Measurements from ENCODE around the gene SIPA1L3.
A peak's percentile ranks its signal among the peaks of the same experiment; 100 is the strongest.

Gene SIPA1L3

DNA sequence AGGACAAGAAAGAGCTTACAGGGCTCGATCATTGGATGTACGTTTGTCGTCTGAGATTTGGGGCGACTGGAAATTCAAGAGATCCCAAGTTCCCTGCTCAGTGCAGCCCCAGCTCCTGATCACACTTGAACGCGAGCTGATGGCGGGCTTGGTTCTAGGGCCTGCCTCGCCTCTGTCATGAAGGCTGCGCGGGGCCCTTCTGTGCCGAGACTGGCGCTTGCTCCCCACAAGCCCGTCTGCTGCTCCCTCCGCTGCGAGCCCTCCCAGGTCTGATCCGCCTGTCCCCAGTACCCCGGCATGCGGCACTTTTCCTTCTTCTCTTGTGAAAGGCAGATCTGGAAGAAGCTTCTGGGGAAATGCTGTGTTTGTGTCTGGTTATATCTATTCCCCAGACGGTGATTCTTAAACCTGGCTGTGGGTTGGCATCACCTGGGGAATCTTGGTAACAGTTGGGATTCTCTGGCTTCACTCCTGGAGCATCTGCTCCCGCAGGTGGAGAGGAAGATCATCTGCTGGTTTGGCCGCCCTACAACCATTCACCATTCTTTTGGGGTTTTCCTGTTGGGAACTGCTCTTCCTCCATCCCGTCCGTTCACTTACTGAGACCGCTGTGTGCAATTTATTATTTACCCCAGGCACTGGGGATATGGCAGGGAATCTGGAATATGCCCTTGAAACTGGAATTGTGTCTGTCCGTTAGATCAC lies 43.6 kb downstream of the SIPA1L3 start:
- no peak for DNase-seq

DNA sequence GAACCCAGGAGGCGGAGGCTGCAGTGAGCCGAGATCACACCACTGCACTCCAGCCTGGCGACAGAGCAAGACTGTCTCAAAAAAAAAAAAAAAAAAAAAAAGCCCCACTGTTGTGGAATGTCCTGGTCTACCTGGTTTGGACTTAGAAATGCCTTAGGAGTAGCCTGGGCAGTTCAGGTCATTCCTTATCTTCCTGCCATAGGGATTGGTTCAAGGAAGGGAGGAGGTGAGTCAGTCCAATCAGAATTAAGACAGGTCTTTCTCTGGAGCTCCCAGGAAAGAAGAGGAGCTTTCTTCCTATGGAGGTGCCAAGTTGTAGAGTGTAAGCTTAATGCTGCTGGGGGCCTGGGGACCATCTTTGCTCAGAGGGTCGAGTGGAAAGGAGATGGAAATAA lies 44.8 kb downstream of the SIPA1L3 start:
- DNase-seq = no peak

DNA sequence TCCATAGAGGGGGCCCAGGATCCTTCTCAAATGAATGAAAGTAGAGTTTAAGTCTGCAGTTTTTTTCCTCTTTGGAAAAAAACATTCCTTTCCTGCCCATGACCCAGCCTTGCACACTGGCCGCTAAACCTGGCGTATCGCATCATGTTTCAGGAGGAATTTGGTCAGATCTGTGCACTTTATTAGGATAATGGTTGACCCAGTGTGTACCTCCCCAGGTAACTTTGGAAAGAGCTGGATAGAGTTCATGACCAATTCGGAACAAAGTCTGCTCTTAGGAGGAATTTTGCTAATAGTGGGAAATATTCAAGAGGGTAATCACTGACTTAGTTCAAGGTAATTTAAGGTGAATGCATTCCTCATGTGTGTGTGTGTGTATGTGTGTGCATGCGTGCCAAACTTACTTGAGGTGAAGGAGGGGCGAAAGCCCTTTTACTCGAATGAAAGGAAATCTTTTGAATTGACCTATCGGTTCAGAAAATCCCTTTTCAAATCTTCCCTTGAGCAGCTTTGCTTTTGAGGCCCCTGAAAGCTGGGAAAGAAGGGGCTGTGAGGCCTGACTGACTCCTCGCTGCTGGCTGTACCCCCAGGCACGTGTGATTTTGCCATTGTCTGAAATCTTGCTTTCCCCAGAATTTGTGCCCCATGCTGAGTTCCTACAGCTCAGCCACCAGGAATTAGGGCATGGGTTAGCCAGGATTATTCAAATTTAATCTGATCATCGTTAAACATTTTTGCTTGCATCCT lies 46.3 kb downstream of the SIPA1L3 start:
- no peak for DNase-seq

DNA sequence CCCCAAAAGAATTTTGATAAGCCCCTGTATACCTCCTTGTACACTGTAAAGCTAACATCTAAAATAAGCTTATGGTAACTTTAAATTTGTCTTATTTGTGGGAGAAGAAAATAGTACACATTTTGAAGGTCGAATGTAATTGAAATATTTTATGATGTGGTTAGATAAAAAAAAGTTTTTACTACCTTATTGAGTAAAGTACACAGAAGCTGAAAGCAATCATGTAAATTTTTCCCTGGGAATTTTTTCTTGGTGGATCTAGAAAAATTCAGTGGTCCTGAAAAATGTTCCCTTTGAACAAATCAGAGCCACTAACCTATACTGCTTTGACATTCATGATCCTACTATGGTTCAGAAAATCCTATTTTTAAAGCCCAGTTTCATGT lies 46.9 kb downstream of the SIPA1L3 start:
- no peak for DNase-seq

DNA sequence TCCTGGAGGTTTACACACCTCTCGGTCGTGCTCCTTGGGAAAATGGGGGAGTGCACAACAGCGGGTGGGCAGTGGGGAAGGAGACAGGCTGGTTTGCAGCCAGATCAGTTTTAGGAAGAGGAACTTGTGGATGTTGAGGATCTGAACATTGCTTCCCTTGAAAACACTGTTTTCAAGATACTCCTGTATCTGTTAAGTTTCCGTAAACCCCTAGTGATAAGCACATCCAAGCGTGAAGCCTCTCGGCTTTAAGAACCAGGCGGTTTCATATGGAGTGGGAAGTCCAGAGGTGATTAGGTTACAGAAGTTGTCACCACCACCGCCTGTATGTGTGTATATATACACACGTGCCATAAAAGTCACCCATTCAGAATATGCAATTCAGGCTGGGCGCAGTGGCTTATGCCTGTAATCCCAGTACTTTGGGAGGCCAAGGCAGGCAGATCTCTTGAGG lies 47.4 kb downstream of the SIPA1L3 start:
- DNase-seq = no peak

DNA sequence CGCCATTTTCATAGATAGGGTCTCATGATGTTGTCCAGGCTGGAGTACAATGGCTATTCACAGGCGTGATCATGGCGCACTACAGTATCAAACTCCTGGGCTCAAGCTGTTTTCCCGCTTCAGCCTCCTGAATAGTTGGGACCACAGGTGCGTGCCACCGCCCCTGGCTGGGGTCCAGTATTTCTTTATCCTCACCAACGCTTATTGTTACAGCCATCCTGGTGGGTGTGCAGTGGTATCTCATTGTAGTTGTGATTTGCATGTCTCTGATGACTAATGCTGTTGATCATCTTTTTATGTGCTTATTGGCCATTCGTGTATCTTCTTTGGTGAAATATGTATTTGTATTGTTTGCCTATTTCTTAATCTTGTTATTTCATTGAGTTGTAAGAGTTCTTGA lies 49.0 kb downstream of the SIPA1L3 start:
- no peak for DNase-seq

DNA sequence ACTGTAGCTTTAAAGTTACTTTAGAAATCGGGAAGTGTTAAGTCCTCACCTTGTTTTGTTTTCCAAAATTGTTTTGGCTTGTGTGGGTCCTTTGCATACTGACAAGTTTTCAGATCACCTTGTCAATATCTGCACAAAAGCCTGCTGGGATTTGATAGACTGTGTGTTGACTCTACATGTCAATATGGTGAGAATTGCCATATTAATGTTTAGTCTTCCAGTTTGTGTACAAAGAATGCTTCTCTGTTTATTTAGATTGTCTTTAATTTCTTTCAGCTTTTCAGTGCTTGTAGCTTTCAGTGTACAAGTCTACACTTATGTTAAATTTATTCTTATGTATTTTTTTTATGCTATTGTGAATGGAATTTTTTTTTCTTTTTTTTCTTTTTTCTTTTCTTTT lies 50.2 kb downstream of the SIPA1L3 start:
- no peak for DNase-seq

DNA sequence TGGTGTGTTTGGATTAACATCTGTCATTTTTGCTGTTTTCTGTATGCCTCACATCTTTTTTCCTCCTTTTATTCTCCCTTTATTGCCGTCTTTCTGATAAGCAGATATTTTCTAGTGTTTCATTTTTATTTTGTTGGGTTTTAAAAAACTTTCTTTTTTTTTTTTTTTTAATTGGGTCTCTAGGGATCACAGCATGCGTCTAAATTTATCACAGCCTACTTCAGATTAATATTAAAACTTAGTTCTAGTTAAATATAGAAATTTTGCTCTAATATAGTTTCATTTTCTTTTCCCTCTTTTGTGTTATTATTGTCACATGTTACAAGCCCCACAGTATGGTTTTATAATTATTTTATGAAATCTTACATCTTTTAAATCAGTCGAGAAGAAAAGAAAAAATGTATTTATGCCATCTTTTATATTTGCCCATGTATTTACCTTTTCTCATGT lies 52.7 kb downstream of the SIPA1L3 start:
- no peak for DNase-seq

DNA sequence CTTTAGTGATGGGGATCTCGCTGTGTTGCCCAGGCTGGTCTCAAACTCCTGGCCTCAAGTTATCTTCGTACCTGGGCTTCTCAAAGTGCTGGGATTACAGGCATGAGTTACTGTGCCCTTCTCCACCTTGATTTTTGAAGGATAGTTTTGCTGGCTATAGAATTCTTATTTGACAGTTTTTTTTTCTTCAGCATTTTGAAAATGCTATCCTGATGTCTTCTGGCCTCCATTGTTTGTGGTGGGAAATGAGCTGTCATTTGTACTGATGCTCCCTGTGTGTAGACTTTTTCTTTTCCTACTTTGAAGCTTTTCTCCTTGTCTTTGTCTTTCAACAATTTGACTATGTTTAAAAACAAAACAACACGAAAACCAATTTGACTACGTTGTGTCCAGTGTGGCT lies 54.2 kb downstream of the SIPA1L3 start:
- DNase-seq = no peak

DNA sequence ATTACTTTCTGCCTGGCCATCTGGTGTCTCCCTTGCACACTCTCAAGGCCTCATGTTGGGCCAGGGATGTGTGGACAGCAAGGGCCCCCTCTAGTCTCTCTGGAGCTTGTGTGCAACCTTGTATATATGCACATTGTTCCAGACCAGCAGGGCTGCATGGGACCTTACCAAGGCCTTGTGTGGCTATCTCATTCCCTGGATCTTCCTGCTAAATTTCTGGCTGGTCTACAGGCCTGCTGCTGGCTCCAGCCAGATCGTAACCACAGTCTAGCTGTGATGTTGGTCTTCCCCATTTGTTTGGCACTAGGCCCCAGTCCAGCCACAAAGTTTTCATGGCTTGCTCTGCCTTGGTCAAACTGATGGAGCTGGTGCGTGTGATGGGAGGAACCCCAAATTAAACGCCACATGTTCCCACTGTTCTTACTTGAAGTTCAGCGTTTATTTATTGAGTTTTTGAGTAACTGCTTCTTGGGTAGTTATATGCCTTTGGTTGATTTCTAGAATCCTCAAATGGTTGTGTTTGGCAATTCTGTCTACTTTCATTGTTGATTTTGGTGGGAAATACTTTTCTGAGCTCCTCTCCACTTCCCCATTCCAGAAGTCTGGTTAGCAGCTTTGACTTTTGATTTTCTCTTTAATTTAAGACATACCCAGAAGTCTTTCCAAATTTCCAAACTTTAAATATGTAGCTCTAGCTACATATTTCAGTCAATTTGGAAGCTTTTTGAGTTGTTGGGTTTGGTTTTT lies 56.4 kb downstream of the SIPA1L3 start:
- DNase-seq = peak; percentile 87

DNA sequence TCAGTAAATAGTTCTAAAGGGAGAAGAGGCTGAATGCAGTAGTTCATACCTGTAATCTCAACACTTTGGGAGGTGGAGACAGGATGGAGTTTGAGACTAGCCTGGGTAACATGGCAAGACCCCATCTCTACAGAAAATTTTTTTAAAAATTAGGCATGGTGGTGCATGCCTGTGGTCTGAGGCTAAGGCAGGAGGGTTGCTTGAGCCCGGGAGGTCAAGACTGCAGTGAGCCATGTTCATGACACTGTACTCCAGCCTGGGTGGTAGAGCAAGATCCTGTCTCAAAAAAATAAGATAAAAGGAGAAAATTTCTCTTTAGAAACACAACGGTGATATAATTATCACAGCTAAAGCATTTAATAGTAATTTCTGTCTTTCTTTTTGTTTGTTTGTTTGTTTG lies 57.1 kb downstream of the SIPA1L3 start:
- DNase-seq = no peak

DNA sequence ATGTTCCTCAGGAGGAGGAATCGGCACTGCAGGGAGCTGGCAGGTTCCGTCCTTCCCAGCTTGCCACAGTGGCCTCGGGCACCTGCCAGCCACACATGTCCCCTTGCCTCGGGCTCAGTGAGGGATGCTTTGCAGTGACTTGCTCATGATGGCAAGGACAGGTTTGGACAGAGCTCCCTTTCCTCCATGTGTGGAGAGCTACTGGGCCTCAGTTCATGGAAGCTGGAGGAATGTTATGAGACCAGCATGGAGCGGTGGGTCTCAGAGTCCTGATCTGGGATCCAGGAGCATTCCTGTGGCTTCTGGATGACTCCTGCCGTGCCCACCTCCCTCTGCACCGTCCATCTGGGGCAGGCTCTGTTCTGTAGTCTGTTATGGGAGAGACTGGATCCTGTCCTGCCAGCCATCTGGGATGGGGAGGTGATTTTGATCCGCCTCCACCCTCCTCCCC lies 59.2 kb downstream of the SIPA1L3 start:
- no peak for DNase-seq

DNA sequence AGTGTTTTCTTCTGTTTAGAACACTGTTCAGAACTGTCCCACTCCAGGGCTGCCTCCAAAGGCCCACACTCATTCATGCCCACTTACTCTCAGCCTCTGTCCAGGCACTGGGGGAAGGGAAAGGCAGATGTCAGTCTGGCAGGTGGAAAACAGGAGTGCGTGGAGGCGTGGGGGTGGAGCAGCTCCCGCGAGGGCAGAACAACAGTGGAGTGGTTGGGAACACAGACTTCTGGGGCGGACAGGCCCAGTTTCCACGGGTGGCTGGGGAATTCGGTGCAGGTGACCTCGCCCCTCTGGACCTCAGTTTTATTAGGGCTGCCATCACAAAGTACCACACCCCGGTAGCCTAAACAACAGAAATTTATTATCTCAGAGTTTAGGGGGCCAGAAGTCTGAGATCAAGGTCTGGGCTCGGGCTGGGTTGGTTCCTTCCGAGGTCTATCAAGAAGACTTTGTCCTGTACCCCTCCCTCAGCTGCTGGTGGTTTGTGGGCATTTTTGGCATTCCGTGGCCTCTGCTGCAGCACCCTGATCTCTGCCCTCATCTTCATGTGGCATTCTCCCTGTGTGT lies 59.7 kb downstream of the SIPA1L3 start:
- DNase-seq = no peak

DNA sequence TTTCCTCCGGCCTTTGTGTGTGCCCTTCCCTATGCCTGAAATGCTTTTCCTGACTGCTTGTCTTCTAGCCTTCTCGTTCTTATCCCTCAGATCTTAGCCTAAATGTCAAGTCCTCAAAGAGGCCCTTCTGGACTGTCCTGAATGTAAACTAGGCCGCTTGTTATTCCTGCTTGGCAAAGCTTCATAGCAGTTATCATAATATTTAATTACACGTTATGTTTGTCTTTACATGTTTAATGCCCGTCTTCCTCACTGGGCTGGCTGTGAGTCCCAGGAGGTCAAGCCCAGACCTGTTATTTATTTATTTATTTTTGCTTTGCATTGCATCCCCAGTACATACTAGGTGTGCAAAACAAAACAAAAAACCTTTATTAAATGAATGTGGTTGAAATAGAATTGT lies 62.7 kb downstream of the SIPA1L3 start:
- DNase-seq = no peak

DNA sequence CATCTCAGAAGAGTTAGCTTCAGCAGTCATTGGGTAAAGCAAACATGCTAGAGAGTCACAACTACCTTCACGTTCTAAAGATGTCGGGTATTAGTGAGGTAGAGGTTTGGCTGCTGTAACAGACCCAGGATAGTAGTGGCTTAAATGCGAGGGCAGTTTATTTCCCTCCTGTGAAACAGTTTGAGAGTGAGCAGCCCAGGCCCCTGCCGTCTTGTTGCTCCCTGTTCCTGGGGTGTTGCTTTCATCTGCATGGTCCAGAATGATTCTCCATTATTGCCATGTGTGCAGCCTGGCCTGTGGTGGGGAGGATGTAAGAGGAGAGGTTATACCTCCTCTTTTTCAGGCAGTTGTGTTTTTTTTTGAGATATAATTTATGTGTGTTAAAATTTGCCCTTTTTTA lies 63.7 kb downstream of the SIPA1L3 start:
- DNase-seq = no peak

DNA sequence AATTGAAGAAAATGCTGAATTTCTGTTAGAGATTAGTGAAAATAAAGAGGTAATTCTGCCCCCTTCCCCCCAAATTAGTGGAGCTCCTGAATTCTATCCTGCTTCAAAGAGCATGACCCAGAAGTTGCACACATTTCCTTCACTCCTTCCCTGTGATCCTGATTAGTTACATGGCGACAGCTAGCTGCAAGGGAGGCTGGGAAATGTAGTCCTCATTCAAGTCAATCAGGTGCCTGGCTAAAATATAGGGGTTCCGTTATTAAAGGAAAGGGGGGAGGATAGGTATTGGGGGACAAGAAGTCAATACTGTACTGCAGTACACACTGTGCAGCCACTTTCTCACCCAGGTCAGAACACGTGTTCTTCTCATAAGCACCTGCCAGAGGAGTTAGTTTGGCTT lies 65.8 kb downstream of the SIPA1L3 start:
- DNase-seq = no peak

DNA sequence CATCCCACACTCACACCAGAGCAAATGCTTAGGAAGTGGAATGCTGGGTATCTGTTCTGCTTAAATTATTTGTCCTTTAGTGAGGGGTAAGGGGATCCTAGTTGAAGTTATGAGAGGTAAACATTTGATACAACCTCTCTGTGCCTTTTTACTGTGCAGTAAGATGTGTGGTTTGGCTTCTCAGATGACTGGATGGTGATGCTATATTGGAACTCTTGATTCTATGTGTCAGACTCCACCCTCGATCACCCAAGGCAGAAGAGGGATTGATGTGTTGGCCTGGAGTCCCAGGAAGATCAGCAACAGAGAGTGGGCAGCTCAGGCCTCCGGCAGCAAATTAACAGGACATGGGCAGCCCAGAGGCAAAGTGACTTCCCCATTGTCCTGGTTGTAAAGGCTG lies 66.7 kb downstream of the SIPA1L3 start:
- no peak for DNase-seq

DNA sequence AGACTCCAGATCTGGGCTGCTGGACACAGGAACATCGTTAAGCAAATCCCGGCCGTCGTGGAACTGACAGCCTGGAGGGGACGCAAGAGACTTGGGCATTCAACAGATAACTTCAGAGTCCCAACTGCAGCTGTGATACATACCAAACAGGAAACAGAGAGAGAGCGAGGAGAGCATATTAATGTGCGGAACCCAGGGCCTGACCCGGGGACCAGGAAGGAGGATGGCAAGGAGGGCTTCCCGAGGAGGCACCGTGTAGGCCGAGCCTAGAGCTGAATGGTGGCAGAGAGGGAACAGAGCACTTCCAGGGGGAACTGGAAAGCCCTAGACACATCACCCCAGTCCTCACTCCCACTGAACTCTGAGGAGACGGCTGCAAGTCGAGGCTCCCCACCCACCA lies 68.1 kb downstream of the SIPA1L3 start:
- no peak for DNase-seq

DNA sequence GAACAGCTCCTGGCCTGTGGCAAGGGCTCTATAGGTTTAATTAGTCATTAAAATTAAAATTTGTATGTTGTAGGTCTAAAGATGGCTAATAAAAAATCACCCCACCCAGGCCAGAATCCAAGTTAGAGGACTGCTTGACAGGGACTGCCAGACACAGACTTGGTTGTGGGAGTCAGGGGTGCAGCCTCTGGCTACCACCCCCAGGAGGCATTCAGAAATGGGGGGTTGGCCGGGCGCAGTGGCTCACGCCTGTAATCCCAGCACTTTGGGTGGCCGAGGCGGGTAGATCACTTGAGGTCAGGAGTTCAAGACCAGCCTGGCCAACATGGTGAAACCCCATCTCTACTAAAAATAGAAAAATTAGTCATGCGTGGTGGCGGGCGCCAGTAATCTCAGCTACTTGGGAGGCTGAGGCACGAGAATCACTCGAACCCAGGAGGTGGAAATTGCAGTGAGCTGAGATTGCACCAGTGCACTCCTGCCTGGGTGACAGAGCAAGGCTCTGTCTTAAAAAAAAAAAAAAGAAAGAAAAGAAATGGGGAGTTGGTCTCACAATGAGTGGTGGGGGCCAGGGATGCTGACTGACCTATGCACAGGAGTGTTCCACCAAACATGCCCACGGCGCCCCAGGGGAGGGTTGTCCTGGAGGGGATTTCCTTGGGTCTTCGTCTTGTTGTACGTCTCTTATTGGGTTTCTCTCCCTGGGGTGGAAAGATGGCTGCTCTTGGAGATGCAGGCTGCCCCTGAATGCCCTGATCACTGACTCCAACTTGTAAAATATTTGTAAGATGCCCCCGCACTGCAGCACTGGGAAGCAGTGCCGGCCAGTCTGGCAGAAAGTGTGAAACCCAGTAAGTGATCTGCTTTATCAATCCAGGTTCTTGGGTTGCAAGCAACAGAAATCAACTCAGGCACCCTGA lies 68.8 kb downstream of the SIPA1L3 start:
- DNase-seq = no peak

DNA sequence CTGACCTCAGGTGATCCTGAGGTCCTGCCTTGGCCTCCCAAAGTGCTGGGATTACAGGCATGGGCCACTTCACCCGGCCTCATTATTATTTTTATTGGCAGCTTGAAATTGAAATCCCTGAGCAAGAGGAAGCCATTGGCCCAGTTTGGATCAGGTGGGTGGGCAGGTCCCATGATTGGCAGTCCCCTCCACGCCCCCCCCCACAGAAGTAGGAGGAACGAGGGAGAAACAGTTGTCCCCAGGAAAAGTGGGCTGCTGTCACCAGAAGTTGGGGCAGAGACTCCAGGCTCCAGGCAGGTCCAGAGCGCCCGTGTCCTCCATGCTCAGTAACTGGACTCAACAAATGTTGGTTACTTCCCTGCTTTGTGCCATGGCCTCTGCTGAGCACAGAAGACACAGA lies 70.4 kb downstream of the SIPA1L3 start:
- DNase-seq = no peak

DNA sequence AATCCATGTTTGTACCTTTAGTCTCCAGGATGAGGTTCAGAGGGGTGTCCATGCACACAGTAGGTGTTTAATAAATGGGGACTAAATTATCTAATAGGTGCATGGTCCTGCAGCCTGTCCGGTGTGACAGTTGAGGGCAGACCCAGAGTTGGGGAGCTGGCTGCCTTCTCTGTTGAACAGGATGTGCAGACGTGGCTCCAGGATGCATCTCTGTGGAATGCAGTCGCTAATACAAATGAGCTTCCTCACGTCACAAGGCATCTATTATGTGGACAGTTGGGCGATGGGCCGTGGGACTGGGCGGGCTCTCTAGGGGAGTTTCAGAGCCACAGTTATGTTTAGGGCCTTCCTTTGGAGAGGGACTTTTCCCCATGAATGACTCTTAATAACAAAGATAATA lies 71.0 kb downstream of the SIPA1L3 start:
- DNase-seq = no peak

DNA sequence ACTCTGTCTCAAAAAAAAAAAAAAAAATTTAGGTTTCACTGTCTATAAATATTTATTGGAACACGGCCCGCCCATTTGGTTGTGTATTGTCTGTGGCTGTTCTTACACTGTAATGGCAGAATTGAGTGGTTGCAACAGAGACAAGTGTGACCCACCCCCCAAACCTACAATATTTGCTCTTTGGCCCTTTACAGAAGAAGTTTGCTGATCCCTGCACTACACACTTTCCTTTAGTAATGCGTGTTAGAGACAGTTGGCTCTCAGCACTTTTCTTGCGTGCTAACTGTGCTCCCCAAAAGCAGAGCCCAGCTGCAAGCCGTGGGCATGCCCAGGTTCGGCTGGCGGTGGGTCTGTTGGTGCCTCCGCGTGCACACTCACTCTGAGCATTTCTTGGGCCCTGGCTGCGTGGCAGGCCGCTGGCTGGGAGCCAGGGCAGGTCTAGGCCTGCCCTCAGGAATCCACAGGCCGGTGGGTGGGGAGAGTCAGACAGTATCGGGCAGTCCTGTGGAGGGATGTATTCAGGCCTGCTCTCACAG lies 72.6 kb downstream of the SIPA1L3 start:
- no peak for DNase-seq
